Fibroblast of the aortic adventitia (primary cell): ENCODE data around the gene KLK15. TPM values are rescaled to one million over a fixed set of nuclear protein-coding genes. Genes with fewer than 3 reads are reported as not detected.

Experiments
- DNase-seq: peaks from one replicate; pipeline ENCODE4 v3.0.0-alpha.2; 2010; ENCODE audit warnings: low read depth
- H3K4me3 ChIP-seq: 2 replicates; pipeline ENCODE4 v1.5.1; 2011; ENCODE audit warnings: low read depth, mild to moderate bottlenecking, control low read depth, low read length, moderate library complexity
- total RNA-seq: library from RNA; depleted of rRNA; stranded (reverse); fragments of >200 nt; gene quantifications from 2 replicates; pipeline ENCODE4 v1.2.3, GENCODE V29; 2012; ENCODE audit warnings: low replicate concordance
- TF ChIP-seq, protein P1 (sequence below): IDR thresholded peaks from 2 replicates; pipeline ENCODE4 v1.5.1; 2011; ENCODE audit warnings: mild to moderate bottlenecking, low read length, control low read depth, inconsistent platforms; ENCODE audit not compliant: insufficient read depth

KLK15 gene
- total RNA-seq, 1 donor: not detected

DNA sequence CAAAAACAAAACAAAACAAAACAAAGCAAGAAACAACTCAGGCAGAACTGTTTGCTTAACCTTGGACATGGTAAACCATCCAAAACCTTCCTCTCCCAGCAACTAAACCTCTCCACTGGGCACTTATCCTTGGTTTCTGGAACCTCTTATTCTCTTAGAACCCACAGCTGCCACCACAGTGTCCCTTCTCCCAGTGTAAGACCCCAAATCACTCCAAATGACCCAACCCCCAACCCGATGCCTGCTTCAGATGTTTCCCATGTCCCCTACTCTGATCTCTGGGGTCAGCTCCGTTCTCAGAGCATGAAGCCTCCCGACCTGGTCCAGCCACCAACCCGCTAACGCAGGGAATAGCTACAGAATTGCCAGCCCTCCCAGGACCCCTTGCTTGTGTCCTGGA is 40.8 kb upstream of the KLK15 start:
- no peak overlapping the region for H3K4me3 ChIP-seq
- no peak for DNase-seq

DNA sequence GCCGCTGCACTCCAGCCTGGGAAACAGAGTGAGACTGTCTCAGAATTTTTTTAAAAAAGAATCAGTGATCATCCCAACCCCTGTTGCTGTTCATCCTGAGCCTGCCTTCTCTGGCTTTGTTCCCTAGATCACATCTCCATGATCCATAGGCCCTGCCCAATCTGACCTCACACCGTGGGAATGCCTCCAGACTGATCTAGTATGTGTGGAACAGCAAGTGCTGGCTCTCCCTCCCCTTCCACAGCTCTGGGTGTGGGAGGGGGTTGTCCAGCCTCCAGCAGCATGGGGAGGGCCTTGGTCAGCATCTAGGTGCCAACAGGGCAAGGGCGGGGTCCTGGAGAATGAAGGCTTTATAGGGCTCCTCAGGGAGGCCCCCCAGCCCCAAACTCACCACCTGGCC is 39.7 kb upstream of the KLK15 start, which contains the start of gene KLK2:
Gene KLK2, plus strand, starts transcription at position 384 of the 400 bp plus-strand sequence. CDS start 35 bp downstream, outside the sequence.
- TF ChIP-seq, protein P1, sequence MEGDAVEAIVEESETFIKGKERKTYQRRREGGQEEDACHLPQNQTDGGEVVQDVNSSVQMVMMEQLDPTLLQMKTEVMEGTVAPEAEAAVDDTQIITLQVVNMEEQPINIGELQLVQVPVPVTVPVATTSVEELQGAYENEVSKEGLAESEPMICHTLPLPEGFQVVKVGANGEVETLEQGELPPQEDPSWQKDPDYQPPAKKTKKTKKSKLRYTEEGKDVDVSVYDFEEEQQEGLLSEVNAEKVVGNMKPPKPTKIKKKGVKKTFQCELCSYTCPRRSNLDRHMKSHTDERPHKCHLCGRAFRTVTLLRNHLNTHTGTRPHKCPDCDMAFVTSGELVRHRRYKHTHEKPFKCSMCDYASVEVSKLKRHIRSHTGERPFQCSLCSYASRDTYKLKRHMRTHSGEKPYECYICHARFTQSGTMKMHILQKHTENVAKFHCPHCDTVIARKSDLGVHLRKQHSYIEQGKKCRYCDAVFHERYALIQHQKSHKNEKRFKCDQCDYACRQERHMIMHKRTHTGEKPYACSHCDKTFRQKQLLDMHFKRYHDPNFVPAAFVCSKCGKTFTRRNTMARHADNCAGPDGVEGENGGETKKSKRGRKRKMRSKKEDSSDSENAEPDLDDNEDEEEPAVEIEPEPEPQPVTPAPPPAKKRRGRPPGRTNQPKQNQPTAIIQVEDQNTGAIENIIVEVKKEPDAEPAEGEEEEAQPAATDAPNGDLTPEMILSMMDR: no peak
- H3K4me3 ChIP-seq: no peak within 1 kb of the TSS
- no peak for DNase-seq

More for the DNA sequence above, 40.8 kb upstream of the KLK15 start:
- TF ChIP-seq, protein P1: no peak

DNA sequence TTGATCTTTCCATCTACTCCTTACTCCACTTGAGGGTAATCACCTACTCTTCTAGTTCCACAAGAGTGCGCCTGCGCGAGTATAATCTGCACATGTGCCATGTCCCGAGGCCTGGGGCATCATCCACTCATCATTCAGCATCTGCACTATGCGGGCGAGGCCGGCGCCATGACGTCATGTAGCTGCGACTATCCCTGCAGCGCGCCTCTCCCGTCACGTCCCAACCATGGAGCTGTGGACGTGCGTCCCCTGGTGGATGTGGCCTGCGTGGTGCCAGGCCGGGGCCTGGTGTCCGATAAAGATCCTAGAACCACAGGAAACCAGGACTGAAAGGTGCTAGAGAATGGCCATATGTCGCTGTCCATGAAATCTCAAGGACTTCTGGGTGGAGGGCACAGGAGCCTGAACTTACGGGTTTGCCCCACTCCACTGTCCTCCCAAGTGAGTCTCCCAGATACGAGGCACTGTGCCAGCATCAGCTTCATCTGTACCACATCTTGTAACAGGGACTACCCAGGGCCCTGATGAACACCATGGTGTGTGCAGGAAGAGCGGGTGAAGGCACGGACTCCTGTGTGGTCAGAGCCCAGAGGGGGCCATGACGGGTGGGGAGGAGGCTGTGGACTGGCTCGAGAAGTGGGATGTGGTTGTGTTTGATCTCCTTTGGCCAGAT is 37.2 kb upstream of the KLK15 start:
- no peak overlapping the region for H3K4me3 ChIP-seq
- DNase-seq: no peak
- TF ChIP-seq, protein P1: no peak

DNA sequence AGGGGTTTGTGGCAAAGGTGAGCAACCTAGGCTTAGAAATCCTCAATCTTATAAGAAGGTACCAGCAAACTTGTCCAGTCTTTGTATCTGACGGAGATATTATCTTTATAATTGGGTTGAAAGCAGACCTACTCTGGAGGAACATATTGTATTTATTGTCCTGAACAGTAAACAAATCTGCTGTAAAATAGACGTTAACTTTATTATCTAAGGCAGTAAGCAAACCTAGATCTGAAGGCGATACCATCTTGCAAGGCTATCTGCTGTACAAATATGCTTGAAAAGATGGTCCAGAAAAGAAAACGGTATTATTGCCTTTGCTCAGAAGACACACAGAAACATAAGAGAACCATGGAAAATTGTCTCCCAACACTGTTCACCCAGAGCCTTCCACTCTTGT is 36.1 kb upstream of the KLK15 start:
- no peak for DNase-seq
- H3K4me3 ChIP-seq: no peak overlapping the region
- TF ChIP-seq, protein P1: no peak

DNA sequence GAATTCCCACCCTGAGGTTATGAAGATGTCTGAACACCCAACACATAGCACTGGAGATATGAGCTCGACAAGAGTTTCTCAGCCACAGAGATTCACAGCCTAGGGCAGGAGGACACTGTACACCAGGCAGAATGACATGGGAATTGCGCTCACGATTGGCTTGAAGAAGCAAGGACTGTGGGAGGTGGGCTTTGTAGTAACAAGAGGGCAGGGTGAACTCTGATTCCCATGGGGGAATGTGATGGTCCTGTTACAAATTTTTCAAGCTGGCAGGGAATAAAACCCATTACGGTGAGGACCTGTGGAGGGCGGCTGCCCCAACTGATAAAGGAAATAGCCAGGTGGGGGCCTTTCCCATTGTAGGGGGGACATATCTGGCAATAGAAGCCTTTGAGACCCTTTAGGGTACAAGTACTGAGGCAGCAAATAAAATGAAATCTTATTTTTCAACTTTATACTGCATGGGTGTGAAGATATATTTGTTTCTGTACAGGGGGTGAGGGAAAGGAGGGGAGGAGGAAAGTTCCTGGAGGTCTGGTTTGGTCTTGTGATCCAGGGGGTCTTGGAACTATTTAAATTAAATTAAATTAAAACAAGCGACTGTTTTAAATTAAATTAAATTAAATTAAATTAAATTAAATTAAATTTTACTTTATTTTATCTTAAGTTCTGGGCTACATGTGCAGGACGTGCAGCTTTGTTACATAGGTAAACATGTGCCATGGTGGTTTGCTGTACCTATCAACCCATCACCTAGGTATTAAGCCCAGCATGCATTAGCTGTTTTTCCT is 28.3 kb upstream of the KLK15 start:
- TF ChIP-seq, protein P1: no peak
- DNase-seq: no peak
- H3K4me3 ChIP-seq: no peak overlapping the region

DNA sequence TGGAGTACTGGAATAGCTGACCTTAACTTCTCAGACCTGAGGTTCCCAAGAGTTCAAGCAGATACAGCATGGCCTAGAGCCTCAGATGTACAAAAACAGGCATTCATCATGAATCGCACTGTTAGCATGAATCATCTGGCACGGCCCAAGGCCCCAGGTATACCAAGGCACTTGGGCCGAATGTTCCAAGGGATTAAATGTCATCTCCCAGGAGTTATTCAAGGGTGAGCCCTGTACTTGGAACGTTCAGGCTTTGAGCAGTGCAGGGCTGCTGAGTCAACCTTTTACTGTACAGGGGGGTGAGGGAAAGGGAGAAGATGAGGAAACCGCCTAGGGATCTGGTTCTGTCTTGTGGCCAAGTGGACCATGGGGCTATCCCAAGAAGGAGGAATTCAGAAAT is 27.6 kb upstream of the KLK15 start:
- no peak overlapping the region for H3K4me3 ChIP-seq
- no peak for DNase-seq
- TF ChIP-seq, protein P1: no peak
